Endothelial cell of umbilical vein (primary cell): ENCODE results near the gene CLDN9. TPM values are rescaled to one million over a fixed set of nuclear protein-coding genes. Genes with fewer than 3 reads are reported as not detected.

Experiments
- BruUV-seq: library from RNA; stranded (reverse); fragments of 400-500 nt; replicated peaks from 2 replicates; lab custom pipeline; 2021; lab: Mats Ljungman, UMichigan
- CTCF ChIA-PET: fragments of 300-600, 350-600 bp; sonication (Branson Sonifier 250); formaldehyde crosslinking; loops from one replicate; lab custom pipeline; 2021; ENCODE audit warnings: antibody characterized with exemption, inconsistent platforms; lab: Charles Lee
- POLR2A ChIA-PET: fragments of 300-600, 350-600 bp; sonication (Branson Sonifier 250); formaldehyde crosslinking; loops from one replicate; lab custom pipeline; 2021; ENCODE audit warnings: antibody characterized with exemption, inconsistent platforms; lab: Charles Lee
- DNase-seq: peaks from one replicate; pipeline ENCODE4 v3.0.0-alpha.2; 2011; ENCODE audit warnings: low read depth, low spot score
- FAIRE-seq: peaks from 2 replicates; lab custom pipeline; 2011; peaks lifted over from hg19 to GRCh38; lab: Jason Lieb, UNC
- H2AFZ ChIP-seq: 2 replicates; pipeline ENCODE4 v1.6.0; 2012; ENCODE audit warnings: low read depth, low read length, control low read depth, inconsistent platforms
- H3K27ac ChIP-seq: 2 replicates; pipeline ENCODE4 v1.5.1; 2011; ENCODE audit warnings: low read depth, mild to moderate bottlenecking, control low read depth, low read length, moderate library complexity; ENCODE audit not compliant: insufficient read depth
- H3K27me3 ChIP-seq, 2 experiments: 2 replicates each; pipeline versions ENCODE4 v1.6.0 to v1.6.1; 2011; ENCODE audit warnings: low read length in 2 of 2, mixed read lengths in 1 of 2; ENCODE audit not compliant: control insufficient read depth in 2 of 2, insufficient read depth in 2 of 2
- H3K36me3 ChIP-seq, 2 experiments: 2 replicates in 1 of 2; 3 replicates in 1 of 2; pipeline ENCODE4 v1.5.1; 2011; ENCODE audit warnings: low read length in 2 of 2, mild to moderate bottlenecking in 1 of 2, moderate library complexity in 1 of 2; ENCODE audit not compliant: control insufficient read depth in 2 of 2, insufficient read depth in 2 of 2; ENCODE audit errors: extremely low read depth in 1 of 2
- H3K4me1 ChIP-seq: 3 replicates; pipeline ENCODE4 v1.5.1; 2011; ENCODE audit warnings: mild to moderate bottlenecking, low read length; ENCODE audit not compliant: control insufficient read depth, insufficient read depth; ENCODE audit errors: extremely low read depth
- H3K4me2 ChIP-seq: 2 replicates; pipeline ENCODE4 v1.6.1; 2011; ENCODE audit warnings: low read length, control low read depth, mixed read lengths; ENCODE audit not compliant: insufficient read depth
- H3K4me3 ChIP-seq, 3 experiments: fragments of 200-600 bp in 1 of 3; sonication (generic), shearing (Covaris generic) in 1 of 3; replicated peaks in 1 of 3; 2 replicates each; pipeline ENCODE4 v1.5.1; 2011 to 2016; ENCODE audit warnings: control low read depth in 3 of 3, low read length in 3 of 3, mild to moderate bottlenecking in 2 of 3, inconsistent platforms in 1 of 3, low read depth in 1 of 3, moderate library complexity in 1 of 3; ENCODE audit not compliant: insufficient read depth in 1 of 3
- H3K79me2 ChIP-seq: 2 replicates; pipeline ENCODE4 v1.6.0; 2012; ENCODE audit warnings: low read length, inconsistent platforms; ENCODE audit not compliant: control insufficient read depth, insufficient read depth
- H3K9ac ChIP-seq: replicated peaks from 2 replicates; pipeline ENCODE3; 2011; ENCODE audit warnings: low read length, control low read depth; ENCODE audit not compliant: insufficient read depth; ENCODE audit errors: extremely low read depth
- H3K9me1 ChIP-seq: replicated peaks from 3 replicates; pipeline ENCODE4 v1.6.0; 2011; ENCODE audit warnings: mild to moderate bottlenecking, low read length; ENCODE audit not compliant: control insufficient read depth, insufficient read depth; ENCODE audit errors: extremely low read depth
- H3K9me3 ChIP-seq: replicated peaks from 2 replicates; pipeline ENCODE4 v1.5.1; 2012; ENCODE audit warnings: low read length, inconsistent platforms; ENCODE audit not compliant: control insufficient read depth, insufficient read depth
- H4K20me1 ChIP-seq: replicated peaks from 2 replicates; pipeline ENCODE3; 2011; ENCODE audit warnings: mild to moderate bottlenecking, low read length; ENCODE audit not compliant: control insufficient read depth, insufficient read depth; ENCODE audit errors: extremely low read depth
- CTCF ChIP-seq, 2 donors: IDR thresholded peaks; 1 replicate in 1 of 2; 2 replicates in 1 of 2; pipeline ENCODE4 v1.5.1; 2011; ENCODE audit warnings: low read length in 2 of 2, mild to moderate bottlenecking in 2 of 2, moderate library complexity in 2 of 2, control low read depth in 1 of 2, inconsistent platforms in 1 of 2, low read depth in 1 of 2; ENCODE audit not compliant: insufficient read depth in 1 of 2; ENCODE audit errors: extremely low read depth in 1 of 2
- EZH2 ChIP-seq: IDR thresholded peaks from 2 replicates; pipeline ENCODE4 v1.6.1; 2012; ENCODE audit warnings: borderline replicate concordance, low read depth, mild to moderate bottlenecking, moderate library complexity, low read length, inconsistent platforms; ENCODE audit not compliant: severe bottlenecking
- dilution Hi-C: fragments of 300-500 bp; cut with MboI; formaldehyde crosslinking; loops from one replicate; pipeline ENCODE4 v1.15.0; 2019; ENCODE audit warnings: low sequenced_read_pairs; ENCODE audit not compliant: extremely low pct_ligation_motif_present
- intact Hi-C: fragments of 100-400 bp; cut with micrococcal nuclease; formaldehyde crosslinking; loops from one replicate; pipeline ENCODE4 v1.10.0; 2022
- polyA plus RNA-seq, 4 experiments: library from polyadenylated mRNA; depleted of rRNA in 3 of 4; stranded (reverse) in 3 of 4; unstranded in 1 of 4; fragments of >200 nt; gene quantifications; 2 replicates each; pipeline versions ENCODE4 v1.2.1 to v1.2.3, GENCODE V29; 2011 to 2012; ENCODE audit warnings: missing spikeins in 1 of 4
- total RNA-seq: library from RNA; stranded (reverse); gene quantifications from 2 replicates; pipeline ENCODE4 v1.2.3, GENCODE V29; 2021

CLDN9 gene
- total and polyA plus RNA-seq, 2 donors (not counting 3 experiments of a cell fraction or from before 2014, with no cell fraction given), result 0.06 TPM; not detected in 1

GRCh38 chr16:3029491-3030221, 16.9 kb downstream of the CLDN9 start:
- peak; percentile 4 for FAIRE-seq
- Histone ChIP-seq H3K9ac (no peak overlapping the region), H3K27ac (no peak overlapping the region), H3K36me3 (peaks cover 0 to 9% of the 10 kb centered on the region in 2 experiments), H3K79me2 (no peaks in the 10 kb centered on the region), H3K9me1 (no peaks in the 10 kb centered on the region), H3K4me2 (no peak overlapping the region), H3K4me1 (no peaks in the 10 kb centered on the region), H3K4me3 (no peak overlapping the region), H3K9me3 (no peaks in the 10 kb centered on the region), H4K20me1 (no peaks in the 10 kb centered on the region), H2AFZ (no peak overlapping the region), H3K27me3 (peaks cover 36 to 41% of the 10 kb centered on the region in 2 experiments)
- dilution Hi-C loops, result no loop called here
- POLR2A ChIA-PET, result no interaction called here
- no peak for TF ChIP-seq CTCF (IDR thresholded peaks at IDR 0.05; ENCODE audit: extremely low read depth in 1 of 2, insufficient read depth in 1 of 2, low read depth in 1 of 2, low read length in 2 of 2)
- peak; percentile 76 for TF ChIP-seq EZH2
- intact Hi-C loops, result loop anchor here (2.0 kb wide), 1 partner anchor 29 kb away; no protein-coding TSS in a partner anchor
- DNase-seq, result no peak
- CTCF ChIA-PET, result interaction anchor here (1.5 to 8.8 kb wide), 7 partner anchors 9 to 121 kb away, joined by 4 to 200 read pairs (median 57); partner anchors contain the start of genes HCFC1R1, MMP25, THOC6 and TNFRSF12A
- BruUV-seq, result no TSS peak
